OCI-LY7 (cell line): ENCODE measurements around the gene PSMG4. TPM values are rescaled to one million over a fixed set of nuclear protein-coding genes. Genes with fewer than 3 reads are reported as not detected.

Experiments used
- BruUV-seq: library from RNA; stranded (reverse); fragments of 400-500 nt; replicated peaks from 2 replicates; lab custom pipeline; 2021; lab: Mats Ljungman, UMichigan
- CTCF ChIA-PET: fragments of 300-600 bp; sonication (Branson Sonifier 250); formaldehyde crosslinking; loops from one replicate; lab custom pipeline; 2022; ENCODE audit warnings: antibody characterized with exemption; ENCODE audit not compliant: unreplicated experiment; lab: Charles Lee
- POLR2A ChIA-PET: fragments of 300-600 bp; sonication (Branson Sonifier 250); formaldehyde crosslinking; loops from one replicate; lab custom pipeline; 2022; ENCODE audit warnings: antibody characterized with exemption; lab: Charles Lee
- DNase-seq: peaks from one replicate; pipeline ENCODE4 v3.0.0-alpha.2; 2015; ENCODE audit warnings: low spot score
- H2AFZ ChIP-seq: fragments of 200-600 bp; sonication (generic), shearing (Covaris generic); 2 replicates; pipeline ENCODE4 v1.6.1; 2014; ENCODE audit warnings: mild to moderate bottlenecking, antibody characterized with exemption, low read length, moderate library complexity
- H3K27ac ChIP-seq: fragments of 200-600 bp; sonication (generic); 2 replicates; pipeline ENCODE4 v1.5.1; 2014; ENCODE audit warnings: mixed run types, low read depth, mild to moderate bottlenecking, moderate library complexity, low read length, inconsistent platforms; ENCODE audit not compliant: poor library complexity, severe bottlenecking
- H3K36me3 ChIP-seq: fragments of 200-600 bp; sonication (generic); 2 replicates; pipeline ENCODE4 v1.6.1; 2014; ENCODE audit warnings: mild to moderate bottlenecking, antibody characterized with exemption, low read length, moderate library complexity, mixed read lengths; ENCODE audit not compliant: insufficient read depth
- H3K4me1 ChIP-seq: fragments of 200-600 bp; sonication (generic); 2 replicates; pipeline ENCODE4 v1.5.1; 2014; ENCODE audit warnings: mild to moderate bottlenecking, low read length; ENCODE audit not compliant: insufficient read depth, poor library complexity, severe bottlenecking
- H3K4me2 ChIP-seq: fragments of 200-600 bp; sonication (generic); 2 replicates; pipeline ENCODE4 v1.6.1; 2014; ENCODE audit warnings: mild to moderate bottlenecking, low read length
- H3K4me3 ChIP-seq: fragments of 200-600 bp; sonication (generic); 2 replicates; pipeline ENCODE4 v1.5.1; 2014; ENCODE audit warnings: mild to moderate bottlenecking, low read depth, low read length; ENCODE audit not compliant: poor library complexity, severe bottlenecking
- H3K79me2 ChIP-seq: fragments of 200-600 bp; sonication (generic); 2 replicates; pipeline ENCODE4 v1.6.1; 2016; ENCODE audit warnings: low read depth, mild to moderate bottlenecking, low read length, moderate library complexity, mixed read lengths; ENCODE audit not compliant: insufficient read depth
- H3K9me2 ChIP-seq: fragments of 200-600 bp; sonication (generic); 2 replicates; pipeline ENCODE4 v1.6.1; 2016; ENCODE audit warnings: mild to moderate bottlenecking, low read length, mixed read lengths; ENCODE audit not compliant: insufficient read depth
- H3K9me3 ChIP-seq: fragments of 200-600 bp; sonication (generic); 2 replicates; pipeline ENCODE4 v1.6.1; 2014; ENCODE audit warnings: mild to moderate bottlenecking, mixed run types, low read length, mixed read lengths
- H4K20me1 ChIP-seq: fragments of 200-600 bp; sonication (generic); 2 replicates; pipeline ENCODE4 v1.6.1; 2014; ENCODE audit warnings: mild to moderate bottlenecking, antibody characterized with exemption, low read length, moderate library complexity, mixed read lengths; ENCODE audit not compliant: insufficient read depth
- CTCF ChIP-seq: fragments of 200-600 bp; sonication (generic); conservative IDR thresholded peaks from 2 replicates; pipeline ENCODE4 v1.5.1; 2014; ENCODE audit warnings: mild to moderate bottlenecking, antibody characterized with exemption, low read length, moderate library complexity, mixed read lengths
- EZH2phosphoT487 ChIP-seq: fragments of 200-600 bp; sonication (generic); IDR thresholded peaks from 2 replicates; pipeline ENCODE4 v1.6.1; 2018; ENCODE audit warnings: low read depth, borderline replicate concordance, mild to moderate bottlenecking, mixed run types, antibody characterized with exemption, low read length, moderate library complexity, mixed read lengths
- intact Hi-C: fragments of 100-400 bp; cut with micrococcal nuclease; formaldehyde crosslinking; loops from one replicate; pipeline ENCODE4 v1.10.0; 2022; ENCODE audit not compliant: unreplicated experiment
- total RNA-seq, 2 experiments: library from RNA; depleted of rRNA in 1 of 2; stranded (reverse); fragments of >200 nt in 1 of 2; shearing (Covaris generic) in 1 of 2; gene quantifications; 2 replicates each; pipeline ENCODE4 v1.2.3, GENCODE V29; 2014 to 2022

The PSMG4 gene
- total RNA-seq, 2 experiments from 2014 or later, result 48.9 to 65.4 TPM

GRCh38 chr6:3245216-3245615, 13.5 kb upstream of the PSMG4 start:
- no peaks in the 10 kb centered on the region for H4K20me1 ChIP-seq
- no peak for DNase-seq
- no peak overlapping the region for H3K27ac ChIP-seq
- H3K9me3 ChIP-seq, result no peaks in the 10 kb centered on the region
- BruUV-seq, result no TSS peak
- no peak overlapping the region for H2AFZ ChIP-seq
- H3K79me2 ChIP-seq, result no peaks in the 10 kb centered on the region
- ChIA-PET POLR2A (no interaction called here), CTCF (no interaction called here)
- intact Hi-C loops, result no loop called here
- no peak for TF ChIP-seq CTCF
- TF ChIP-seq EZH2phosphoT487, result no peak
- no peak overlapping the region for H3K4me3 ChIP-seq
- H3K4me2 ChIP-seq, result no peak overlapping the region
- no peaks in the 10 kb centered on the region for H3K36me3 ChIP-seq
- H3K4me1 ChIP-seq, result no peaks in the 10 kb centered on the region
- no peaks in the 10 kb centered on the region for H3K9me2 ChIP-seq

GRCh38 chr6:3247255-3248146, 11.2 kb upstream of the PSMG4 start:
- H3K4me1 ChIP-seq, result no peaks in the 10 kb centered on the region
- no peak overlapping the region for H2AFZ ChIP-seq
- ChIA-PET CTCF (interaction anchor here (0.7 to 1.5 kb wide), 2 partner anchors 122 to 128 kb away, joined by 3 read pairs; no protein-coding TSS in a partner anchor), POLR2A (interaction anchor here (1.7 kb wide), 1 partner anchor 71 kb away, joined by 4 read pairs; no protein-coding TSS in a partner anchor)
- H3K9me3 ChIP-seq, result no peaks in the 10 kb centered on the region
- no peaks in the 10 kb centered on the region for H3K9me2 ChIP-seq
- H3K4me3 ChIP-seq, result no peak overlapping the region
- TF ChIP-seq CTCF (no peak), EZH2phosphoT487 (no peak)
- DNase-seq, result no peak
- BruUV-seq, result no TSS peak
- intact Hi-C loops, result no loop called here
- no peaks in the 10 kb centered on the region for H3K36me3 ChIP-seq
- no peak overlapping the region for H3K4me2 ChIP-seq
- H3K27ac ChIP-seq, result no peak overlapping the region
- no peaks in the 10 kb centered on the region for H4K20me1 ChIP-seq
- no peaks in the 10 kb centered on the region for H3K79me2 ChIP-seq

- DNase-seq, result no peak
- Histone ChIP-seq H4K20me1 (no peaks in the 10 kb centered on the region), H3K4me2 (no peak overlapping the region), H3K79me2 (no peaks in the 10 kb centered on the region), H3K9me2 (no peaks in the 10 kb centered on the region), H3K9me3 (no peaks in the 10 kb centered on the region), H3K4me1 (no peaks in the 10 kb centered on the region), H3K27ac (no peak overlapping the region), H2AFZ (no peak overlapping the region), H3K36me3 (no peaks in the 10 kb centered on the region), H3K4me3 (no peak overlapping the region)
- TF ChIP-seq CTCF, result no peak
- TF ChIP-seq EZH2phosphoT487, result no peak
- POLR2A ChIA-PET, result interaction anchor here (1.3 kb wide), 1 partner anchor 10 kb away, joined by 3 read pairs; no protein-coding TSS in a partner anchor
- intact Hi-C loops, result loop anchor here (2.0 kb wide), 1 partner anchor 97 kb away; no protein-coding TSS in a partner anchor
- no TSS peak for BruUV-seq
- CTCF ChIA-PET, result no interaction called here
Measured at GRCh38 chr6:3249821-3250220, 8.9 kb upstream of the PSMG4 start.
